NCI-H2171 (cell line): ENCODE measurements around the gene SFR1.

Source experiments
- DNase-seq: peaks from one replicate; lab custom pipeline; 2025; lab: John Stamatoyannopoulos, UW

Gene SFR1

GRCh38 chr10:104121485-104122224, at the start of gene SFR1:
Gene SFR1 (plus strand): TSS chr10:104122171. CDS start chr10:104122184, 13 bp downstream.
- DNase-seq = peak; percentile 89

GRCh38 chr10:104072786-104073185, 49.2 kb upstream of the SFR1 start:
- no peak for DNase-seq

- no peak for DNase-seq
Observed at GRCh38 chr10:104074505-104074904, 47.5 kb upstream of the SFR1 start.

- DNase-seq = peak; percentile 32
Observed at GRCh38 chr10:104076743-104077160, 45.2 kb upstream of the SFR1 start.

- no peak for DNase-seq
Observed at GRCh38 chr10:104077247-104077646, 44.7 kb upstream of the SFR1 start.

GRCh38 chr10:104077663-104078151, 44.3 kb upstream of the SFR1 start:
- no peak for DNase-seq

- no peak for DNase-seq
Observed at GRCh38 chr10:104080762-104081161, 41.2 kb upstream of the SFR1 start.

GRCh38 chr10:104081998-104082397, 40.0 kb upstream of the SFR1 start:
- DNase-seq = no peak

GRCh38 chr10:104084482-104085142, 37.4 kb upstream of the SFR1 start:
- DNase-seq = no peak

GRCh38 chr10:104085801-104086400, 36.1 kb upstream of the SFR1 start, which contains the start of gene COL17A1:
Gene COL17A1 (minus strand): TSS chr10:104085880. CDS start chr10:104080673, 5,207 bp downstream.
- DNase-seq = no peak

GRCh38 chr10:104088239-104088638, 33.7 kb upstream of the SFR1 start:
- DNase-seq = no peak

GRCh38 chr10:104089621-104090020, 32.4 kb upstream of the SFR1 start:
- no peak for DNase-seq

GRCh38 chr10:104090611-104091010, 31.4 kb upstream of the SFR1 start:
- DNase-seq = no peak

- DNase-seq = no peak
Observed at GRCh38 chr10:104092749-104093148, 29.2 kb upstream of the SFR1 start.

GRCh38 chr10:104096692-104097091, 25.3 kb upstream of the SFR1 start:
- no peak for DNase-seq

GRCh38 chr10:104098358-104098925, 23.5 kb upstream of the SFR1 start:
- no peak for DNase-seq

- DNase-seq = no peak
Observed at GRCh38 chr10:104099269-104099668, 22.7 kb upstream of the SFR1 start.

- no peak for DNase-seq
Observed at GRCh38 chr10:104099941-104100340, 22.0 kb upstream of the SFR1 start.

GRCh38 chr10:104100795-104101194, 21.2 kb upstream of the SFR1 start:
- no peak for DNase-seq

- no peak for DNase-seq
Observed at GRCh38 chr10:104101902-104102301, 20.1 kb upstream of the SFR1 start.

- no peak for DNase-seq
Observed at GRCh38 chr10:104103956-104104355, 18.0 kb upstream of the SFR1 start.

- DNase-seq = no peak
Observed at GRCh38 chr10:104104418-104104817, 17.6 kb upstream of the SFR1 start.

- no peak for DNase-seq
Observed at GRCh38 chr10:104104926-104105325, 17.0 kb upstream of the SFR1 start.
